ENCODE measurements around the gene TMEM14A.

The TMEM14A gene

GRCh38 chr6:52670502-52671409 is at the start of gene TMEM14A:
TMEM14A (plus strand) TSS chr6:52671113; CDS start chr6:52677103, 5,990 bp downstream.
- H3K4me3 ChIP-seq (ENCODE audit: low read length): peak within 1 kb of the TSS; percentile 73
- TF ChIP-seq ZNF274 (IDR thresholded peaks at IDR 0.05; ENCODE audit: low read depth, low read length): no peak

GRCh38 chr6:52621631-52622030 is 49.3 kb upstream of the TMEM14A start:
- TF ChIP-seq ZNF274 (IDR thresholded peaks at IDR 0.05; ENCODE audit: low read depth, low read length): no peak
- H3K4me3 ChIP-seq (ENCODE audit: low read length): no peak overlapping the region

- H3K4me3 ChIP-seq (ENCODE audit: low read length): no peak overlapping the region
- TF ChIP-seq ZNF274 (IDR thresholded peaks at IDR 0.05; ENCODE audit: low read depth, low read length): no peak
Measured at GRCh38 chr6:52622810-52623209, 48.1 kb upstream of the TMEM14A start.

GRCh38 chr6:52632011-52632410 is 38.9 kb upstream of the TMEM14A start:
- TF ChIP-seq ZNF274 (IDR thresholded peaks at IDR 0.05; ENCODE audit: low read depth, low read length): no peak

GRCh38 chr6:52634211-52634610 is 36.7 kb upstream of the TMEM14A start:
- H3K4me3 ChIP-seq (ENCODE audit: low read length): no peak overlapping the region
- no peak for TF ChIP-seq ZNF274 (IDR thresholded peaks at IDR 0.05; ENCODE audit: low read depth, low read length)

More at GRCh38 chr6:52632011-52632410, 38.9 kb upstream of the TMEM14A start:
- H3K4me3 ChIP-seq (ENCODE audit: low read length): no peak overlapping the region

GRCh38 chr6:52635049-52635577 is 35.8 kb upstream of the TMEM14A start:
- TF ChIP-seq ZNF274 (IDR thresholded peaks at IDR 0.05; ENCODE audit: low read depth, low read length): no peak
- no peak overlapping the region for H3K4me3 ChIP-seq (ENCODE audit: low read length)

- no peak for TF ChIP-seq ZNF274 (IDR thresholded peaks at IDR 0.05; ENCODE audit: low read depth, low read length)
- no peak overlapping the region for H3K4me3 ChIP-seq (ENCODE audit: low read length)
Measured at GRCh38 chr6:52636830-52637229, 34.1 kb upstream of the TMEM14A start.

GRCh38 chr6:52639493-52639892 is 31.4 kb upstream of the TMEM14A start:
- H3K4me3 ChIP-seq (ENCODE audit: low read length): no peak overlapping the region
- TF ChIP-seq ZNF274 (IDR thresholded peaks at IDR 0.05; ENCODE audit: low read depth, low read length): no peak

- TF ChIP-seq ZNF274 (IDR thresholded peaks at IDR 0.05; ENCODE audit: low read depth, low read length): no peak
- H3K4me3 ChIP-seq (ENCODE audit: low read length): no peak overlapping the region
Measured at GRCh38 chr6:52640170-52640569, 30.7 kb upstream of the TMEM14A start.

GRCh38 chr6:52640916-52641315 is 30.0 kb upstream of the TMEM14A start:
- no peak overlapping the region for H3K4me3 ChIP-seq (ENCODE audit: low read length)
- TF ChIP-seq ZNF274 (IDR thresholded peaks at IDR 0.05; ENCODE audit: low read depth, low read length): no peak

GRCh38 chr6:52641388-52641787 is 29.5 kb upstream of the TMEM14A start:
- TF ChIP-seq ZNF274 (IDR thresholded peaks at IDR 0.05; ENCODE audit: low read depth, low read length): no peak
- H3K4me3 ChIP-seq (ENCODE audit: low read length): no peak overlapping the region

GRCh38 chr6:52641826-52642225 is 29.1 kb upstream of the TMEM14A start:
- TF ChIP-seq ZNF274 (IDR thresholded peaks at IDR 0.05; ENCODE audit: low read depth, low read length): no peak
- H3K4me3 ChIP-seq (ENCODE audit: low read length): no peak overlapping the region

- H3K4me3 ChIP-seq (ENCODE audit: low read length): no peak overlapping the region
- no peak for TF ChIP-seq ZNF274 (IDR thresholded peaks at IDR 0.05; ENCODE audit: low read depth, low read length)
Measured at GRCh38 chr6:52642368-52642767, 28.5 kb upstream of the TMEM14A start.

- TF ChIP-seq ZNF274 (IDR thresholded peaks at IDR 0.05; ENCODE audit: low read depth, low read length): no peak
- no peak overlapping the region for H3K4me3 ChIP-seq (ENCODE audit: low read length)
Measured at GRCh38 chr6:52643158-52643557, 27.8 kb upstream of the TMEM14A start.

- no peak overlapping the region for H3K4me3 ChIP-seq (ENCODE audit: low read length)
- no peak for TF ChIP-seq ZNF274 (IDR thresholded peaks at IDR 0.05; ENCODE audit: low read depth, low read length)
Measured at GRCh38 chr6:52644253-52644652, 26.7 kb upstream of the TMEM14A start.
